ENCODE results near the gene CES2.
"Not testable (repeated sequence)": the region's sequence is repeated elsewhere in the genome, so short reads cannot be mapped to it uniquely, and the experiment has no call there.

Gene CES2

GRCh38 chr16:66983033-66983432, 47.7 kb downstream of the CES2 start:
- no peak for DNase-seq

- DNase-seq: no peak
Observed at GRCh38 chr16:66984892-66985311, 49.6 kb downstream of the CES2 start.

- DNase-seq: peak in 1 of 3 donors; percentile 15
Observed at GRCh38 chr16:66986559-66986958, 51.2 kb downstream of the CES2 start.

- no peak for DNase-seq
Observed at GRCh38 chr16:66988197-66988788, 53.0 kb downstream of the CES2 start, which contains the start of gene CES4A. Gene CES4A (plus strand): TSS chr16:66988589. CDS start chr16:66988773, 184 bp downstream.

GRCh38 chr16:66991545-66992077, 56.3 kb downstream of the CES2 start:
- DNase-seq: no peak

GRCh38 chr16:66993558-66993957, 58.2 kb downstream of the CES2 start:
- not testable (repeated sequence) for DNase-seq
